Adrenal gland (tissue), 12 donors: ENCODE measurements around the gene SUPT6H. TPM values are rescaled to one million over a fixed set of nuclear protein-coding genes. Genes with fewer than 3 reads are reported as not detected.
"Not testable (repeated sequence)": the region's sequence is repeated elsewhere in the genome, so short reads cannot be mapped to it uniquely, and the experiment has no call there.

Experiments
- DNase-seq, 7 donors: peaks; one replicate each; pipeline ENCODE4 v3.0.0-alpha.2; 2019 to 2020
- H3K27ac ChIP-seq, 5 donors: fragments of 200-600 bp; sonication (generic) in 4 of 5; 1 replicate in 3 of 5; 2 replicates in 2 of 5; pipeline versions ENCODE4 v1.5.1 to v1.8.0; 2016 to 2020; ENCODE audit warnings: mild to moderate bottlenecking in 1 of 5
- H3K27me3 ChIP-seq: fragments of 200-600 bp; 2 replicates; pipeline ENCODE4 v1.8.0; 2021
- H3K36me3 ChIP-seq, 2 donors: fragments of 200-600 bp; replicated peaks in 1 of 2; 1 replicate in 1 of 2; 2 replicates in 1 of 2; pipeline versions ENCODE4 v1.5.1 to v1.8.0; 2018 to 2022
- H3K4me1 ChIP-seq, 2 donors: fragments of 200-600 bp; replicated peaks in 1 of 2; 1 replicate in 1 of 2; 2 replicates in 1 of 2; pipeline versions ENCODE4 v1.5.1 to v1.8.0; 2018 to 2021
- H3K4me3 ChIP-seq, 4 donors: fragments of 200-600 bp; sonication (generic) in 3 of 4; one replicate each; pipeline ENCODE4 v1.5.1; 2016 to 2018
- H3K9me3 ChIP-seq, 3 donors: fragments of 200-600 bp; sonication (generic) in 1 of 3; replicated peaks in 1 of 3; 1 replicate in 2 of 3; 2 replicates in 1 of 3; pipeline versions ENCODE4 v1.5.1 to v1.8.0; 2016 to 2021
- POLR2A ChIP-seq, 2 donors: fragments of 450-650 bp; IDR thresholded peaks; one replicate each; pipeline ENCODE4 v1.6.1; 2017; ENCODE audit warnings: antibody characterized with exemption in 2 of 2, mild to moderate bottlenecking in 2 of 2, moderate library complexity in 1 of 2
- WGBS, 4 donors: extraction: QIAGEN DNeasy Blood & Tissue Kit in 2 of 4; methylation state at CpG; one replicate each; pipeline versions ENCODE4 v1.1.5 to v1.1.7; 2013 to 2017; 5-methylcytosine and 5-hydroxymethylcytosine counted together
- intact Hi-C, 2 donors: fragments of 100-400 bp; cut with DNase I; formaldehyde crosslinking; loops; one replicate each; pipeline versions ENCODE4 v1.14.1 to v1.15.0; 2022 to 2023
- polyA plus RNA-seq, 3 donors: library from polyadenylated mRNA; stranded (reverse); fragments of 200-250 nt in 2 of 3; fragments of 350-450 nt in 1 of 3; fragmentation: Illumina TruSeq in 1 of 3; extraction: RNeasy Lipid Tissue Mini Kit (QIAGEN cat#74804) in 1 of 3; gene quantifications; one replicate each; pipeline ENCODE4 v1.2.3, GENCODE V29; 2013 to 2014
- total RNA-seq, 9 donors: library from RNA; depleted of rRNA in 4 of 9; stranded (reverse); fragments of >200 nt in 4 of 9; fragments of 120-200 nt in 1 of 9; fragmentation: NEBNext Ultra II Directional in 1 of 9; extraction: Animal tissue kit (Norgen Biotek cat#: 25700) in 1 of 9; gene quantifications; one replicate each; pipeline versions ENCODE4 v1.1.0 to v1.2.4, GENCODE V29; 2013 to 2023
- TF ChIP-seq, protein P1 (sequence below), 6 experiments: fragments of 450-650 bp in 4 of 6; fragments of 200-600 bp in 2 of 6; sonication (generic) in 1 of 6; IDR thresholded peaks; 1 replicate in 5 of 6; 2 replicates in 1 of 6; pipeline versions ENCODE4 v1.5.1 to v1.8.0; 2016 to 2021; ENCODE audit warnings: antibody characterized with exemption in 6 of 6, mild to moderate bottlenecking in 2 of 6, moderate library complexity in 1 of 6
- donor health status: healthy with polysubstance abuse.
- donor health status: Bipolar disorder and iron deficiency.
- donor health status: DM: yes; HTN: yes; CAD: no.
- donor health status: DM: no; HTN: no; CAD: no.
- donor health status: DM: no; HTN: no; CAD: no.
- donor health status: DM: yes; HTN: yes; CAD: no.

SUPT6H gene
- total and polyA plus RNA-seq, 12 donors, result 48.1 to 125 (median 71.4) TPM

- no peaks in the 10 kb centered on the region for H3K9me3 ChIP-seq
- 27 to 38% (median 29%) methylated on average over 12 of the region's 12 CpGs for WGBS, 4 donors
- intact Hi-C loops, result no loop called here
- H3K36me3 ChIP-seq, result peaks cover 0 to 32% of the 10 kb centered on the region in 2 donors
- peaks cover 30 to 54% of the 10 kb centered on the region in 2 donors for H3K4me1 ChIP-seq
- DNase-seq, result peak; percentile 72 to 92 (median 87)
- peak overlapping the region in 1 of 4 donors; percentile 89 for H3K4me3 ChIP-seq
- H3K27ac ChIP-seq, result peak overlapping the region; percentile 87 to 99 (median 92)
- no peaks in the 10 kb centered on the region for H3K27me3 ChIP-seq
- TF ChIP-seq, protein P1, sequence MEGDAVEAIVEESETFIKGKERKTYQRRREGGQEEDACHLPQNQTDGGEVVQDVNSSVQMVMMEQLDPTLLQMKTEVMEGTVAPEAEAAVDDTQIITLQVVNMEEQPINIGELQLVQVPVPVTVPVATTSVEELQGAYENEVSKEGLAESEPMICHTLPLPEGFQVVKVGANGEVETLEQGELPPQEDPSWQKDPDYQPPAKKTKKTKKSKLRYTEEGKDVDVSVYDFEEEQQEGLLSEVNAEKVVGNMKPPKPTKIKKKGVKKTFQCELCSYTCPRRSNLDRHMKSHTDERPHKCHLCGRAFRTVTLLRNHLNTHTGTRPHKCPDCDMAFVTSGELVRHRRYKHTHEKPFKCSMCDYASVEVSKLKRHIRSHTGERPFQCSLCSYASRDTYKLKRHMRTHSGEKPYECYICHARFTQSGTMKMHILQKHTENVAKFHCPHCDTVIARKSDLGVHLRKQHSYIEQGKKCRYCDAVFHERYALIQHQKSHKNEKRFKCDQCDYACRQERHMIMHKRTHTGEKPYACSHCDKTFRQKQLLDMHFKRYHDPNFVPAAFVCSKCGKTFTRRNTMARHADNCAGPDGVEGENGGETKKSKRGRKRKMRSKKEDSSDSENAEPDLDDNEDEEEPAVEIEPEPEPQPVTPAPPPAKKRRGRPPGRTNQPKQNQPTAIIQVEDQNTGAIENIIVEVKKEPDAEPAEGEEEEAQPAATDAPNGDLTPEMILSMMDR (IDR thresholded peaks at IDR 0.05), result no peak
- peak in 1 of 2 donors; percentile 55 for TF ChIP-seq POLR2A (IDR thresholded peaks at IDR 0.05)
Measured at GRCh38 chr17:28646039-28646754, 15.8 kb upstream of the SUPT6H start.

DNA sequence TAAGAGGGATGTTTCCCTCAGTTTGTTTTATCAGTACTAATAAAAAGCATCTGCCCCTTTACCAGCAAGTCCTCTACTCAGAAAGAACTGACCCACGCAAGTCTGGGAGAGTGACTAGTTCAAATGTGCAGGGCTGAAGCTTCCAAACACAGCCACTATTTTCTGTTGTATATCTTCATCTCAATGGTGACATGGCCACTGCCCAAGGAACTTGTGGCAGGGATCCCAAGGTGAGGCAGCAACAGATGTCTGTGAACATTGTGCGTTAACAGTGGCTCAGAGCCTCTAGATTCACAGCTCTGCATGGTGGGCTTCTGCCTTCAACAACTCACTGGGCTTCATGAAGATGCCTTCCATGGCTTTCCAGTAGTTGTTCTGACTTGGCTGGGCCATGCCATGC, 13.3 kb upstream of the SUPT6H start:
- peak; percentile 57 to 84 (median 75) for DNase-seq
- H3K4me1 ChIP-seq, result peaks cover 26 to 42% of the 10 kb centered on the region in 2 donors
- intact Hi-C loops, result no loop called here
- no peaks in the 10 kb centered on the region for H3K9me3 ChIP-seq
- H3K27me3 ChIP-seq, result no peaks in the 10 kb centered on the region
- H3K4me3 ChIP-seq, result no peak overlapping the region
- WGBS, 4 donors, result 41 to 55% (median 47%) methylated on average over 2 of the region's 2 CpGs
- peaks cover 0 to 30% of the 10 kb centered on the region in 2 donors for H3K36me3 ChIP-seq
- TF ChIP-seq, protein P1 (IDR thresholded peaks at IDR 0.05), result no peak
- no peak for TF ChIP-seq POLR2A (IDR thresholded peaks at IDR 0.05)
- peak overlapping the region; percentile 29 to 92 (median 52) for H3K27ac ChIP-seq

DNA sequence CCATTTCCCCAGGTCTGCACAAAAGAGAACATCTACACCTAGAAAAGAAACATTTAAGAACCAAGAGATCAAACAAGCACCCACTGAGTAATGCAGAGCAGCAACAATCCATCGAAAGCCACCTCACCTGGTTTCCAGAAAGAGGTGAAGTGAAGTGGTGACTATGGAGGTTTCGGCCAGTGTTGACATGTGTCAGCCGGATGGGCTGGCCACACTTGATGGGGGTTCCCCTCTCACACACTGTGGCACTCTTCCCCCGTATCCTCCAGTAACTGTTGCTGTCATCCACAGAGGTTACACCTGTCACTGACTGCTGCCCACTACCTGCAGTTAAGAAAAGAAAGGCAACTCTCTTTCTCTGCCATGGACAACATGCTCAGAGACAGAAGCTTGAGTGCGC, 6.8 kb upstream of the SUPT6H start:
- peaks cover 0 to under 1% of the 10 kb centered on the region in 2 donors for H3K4me1 ChIP-seq
- H3K9me3 ChIP-seq, result no peaks in the 10 kb centered on the region
- H3K27ac ChIP-seq, result no peak overlapping the region
- no peak for DNase-seq
- H3K4me3 ChIP-seq, result no peak overlapping the region
- H3K27me3 ChIP-seq, result no peaks in the 10 kb centered on the region
- 92 to 99% (median 94%) methylated on average over 4 to 5 of the region's 5 CpGs for WGBS, 4 donors
- TF ChIP-seq, protein P1 (IDR thresholded peaks at IDR 0.05), result no peak
- no peak for TF ChIP-seq POLR2A (IDR thresholded peaks at IDR 0.05)
- intact Hi-C loops, result loop anchor here in 1 of 2 donors (10.0 kb wide), 1 partner anchor 50 kb away; no protein-coding TSS in a partner anchor
- peaks cover 0 to 49% of the 10 kb centered on the region in 2 donors for H3K36me3 ChIP-seq

GRCh38 chr17:28657756-28658155, 4.2 kb upstream of the SUPT6H start:
- H3K4me3 ChIP-seq, result no peak overlapping the region
- TF ChIP-seq POLR2A (IDR thresholded peaks at IDR 0.05), result no peak
- TF ChIP-seq, protein P1 (IDR thresholded peaks at IDR 0.05), result no peak
- DNase-seq, result peak in 2 of 7 donors; percentile 29 to 51
- peaks cover 0 to 14% of the 10 kb centered on the region in 2 donors for H3K4me1 ChIP-seq
- H3K27ac ChIP-seq, result peak overlapping the region in 1 of 5 donors; percentile 63
- H3K9me3 ChIP-seq, result no peaks in the 10 kb centered on the region
- intact Hi-C loops, result loop anchor here in 1 of 2 donors (10.0 kb wide), 1 partner anchor 47 kb away; no protein-coding TSS in a partner anchor
- peaks cover 0 to 37% of the 10 kb centered on the region in 2 donors for H3K36me3 ChIP-seq
- H3K27me3 ChIP-seq, result no peaks in the 10 kb centered on the region
- 61 to 73% (median 69%) methylated on average over 5 of the region's 5 CpGs for WGBS, 4 donors

- DNase-seq, H3K27me3 ChIP-seq, H3K4me3 ChIP-seq, H3K9me3 ChIP-seq: not testable (repeated sequence)
- intact Hi-C loops, result loop anchor here in 1 of 2 donors (10.0 kb wide), 1 partner anchor 46 kb away; no protein-coding TSS in a partner anchor
- Histone ChIP-seq H3K36me3 (peaks cover 0 to 32% of the 10 kb centered on the region in 2 donors), H3K27ac (peak overlapping the region in 1 of 5 donors; percentile 63), H3K4me1 (peaks cover 0 to 20% of the 10 kb centered on the region in 2 donors)
- 74 to 86% (median 84%) methylated on average over 5 to 8 of the region's 8 CpGs for whole genome bisulfite sequencing, 4 donors
Measured at GRCh38 chr17:28658342-28658741, 3.7 kb upstream of the SUPT6H start.

- intact Hi-C loops, result loop anchor here in 1 of 2 donors (10.0 kb wide), 1 partner anchor 46 kb away; no protein-coding TSS in a partner anchor
- 95 to 99% (median 96%) methylated on average over 9 to 46 of the region's 46 CpGs for WGBS, 4 donors
- DNase-seq, H3K4me3 ChIP-seq, H3K9me3 ChIP-seq, H3K27me3 ChIP-seq, H3K27ac ChIP-seq: not testable (repeated sequence)
- peaks cover 0 to 27% of the 10 kb centered on the region in 2 donors for H3K36me3 ChIP-seq
- peaks cover 0 to 26% of the 10 kb centered on the region in 2 donors for H3K4me1 ChIP-seq
Measured at GRCh38 chr17:28658766-28659496, 3.1 kb upstream of the SUPT6H start.
